ENCODE data around the gene PKHD1. TPM values are rescaled to one million over a fixed set of nuclear protein-coding genes. Genes with fewer than 3 reads are reported as not detected.

Gene PKHD1
- total RNA-seq, 1 donor from 2014 or later = not detected

- intact Hi-C loops (cut with DNase I) = loop anchor here (5.0 to 10.0 kb wide), 2 partner anchors 170 to 1897 kb away; no protein-coding TSS in a partner anchor
- H3K4me3 ChIP-seq = no peak overlapping the region
These were observed 62.9 kb downstream of the PKHD1 start for GRCh38 chr6:52024451-52025068.

DNA sequence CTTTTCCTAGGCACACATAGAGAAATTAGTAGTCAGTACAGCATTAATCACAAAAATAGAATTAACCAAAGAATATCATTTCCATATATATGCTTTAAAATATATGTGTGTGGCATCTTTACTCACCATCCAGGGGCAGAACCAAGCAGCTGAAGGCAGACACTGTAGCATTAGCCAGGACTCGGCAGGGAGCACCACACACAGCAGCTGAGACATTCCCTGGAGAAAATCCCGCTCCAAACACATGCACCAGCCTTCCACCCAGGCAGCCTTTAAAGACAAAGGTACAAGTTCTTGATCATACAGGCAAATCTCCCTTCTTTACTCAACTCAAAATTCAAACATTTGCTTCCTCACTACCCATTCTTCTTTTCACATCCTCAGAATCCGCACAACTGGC, 64.7 kb downstream of the PKHD1 start:
- Histone ChIP-seq H3K9me3 (no peaks in the 10 kb centered on the region), H3K4me3 (no peak overlapping the region), H3K27ac (no peak overlapping the region), H3K27me3 (no peaks in the 10 kb centered on the region), H3K4me1 (no peaks in the 10 kb centered on the region), H3K36me3 (no peaks in the 10 kb centered on the region)
- DNase-seq (ENCODE audit: low spot score in 2 of 2) = no peak
- intact Hi-C loops (cut with DNase I) = loop anchor here (2.0 to 10.0 kb wide), 3 partner anchors 168 to 1895 kb away; no protein-coding TSS in a partner anchor
- TF ChIP-seq, protein P1, sequence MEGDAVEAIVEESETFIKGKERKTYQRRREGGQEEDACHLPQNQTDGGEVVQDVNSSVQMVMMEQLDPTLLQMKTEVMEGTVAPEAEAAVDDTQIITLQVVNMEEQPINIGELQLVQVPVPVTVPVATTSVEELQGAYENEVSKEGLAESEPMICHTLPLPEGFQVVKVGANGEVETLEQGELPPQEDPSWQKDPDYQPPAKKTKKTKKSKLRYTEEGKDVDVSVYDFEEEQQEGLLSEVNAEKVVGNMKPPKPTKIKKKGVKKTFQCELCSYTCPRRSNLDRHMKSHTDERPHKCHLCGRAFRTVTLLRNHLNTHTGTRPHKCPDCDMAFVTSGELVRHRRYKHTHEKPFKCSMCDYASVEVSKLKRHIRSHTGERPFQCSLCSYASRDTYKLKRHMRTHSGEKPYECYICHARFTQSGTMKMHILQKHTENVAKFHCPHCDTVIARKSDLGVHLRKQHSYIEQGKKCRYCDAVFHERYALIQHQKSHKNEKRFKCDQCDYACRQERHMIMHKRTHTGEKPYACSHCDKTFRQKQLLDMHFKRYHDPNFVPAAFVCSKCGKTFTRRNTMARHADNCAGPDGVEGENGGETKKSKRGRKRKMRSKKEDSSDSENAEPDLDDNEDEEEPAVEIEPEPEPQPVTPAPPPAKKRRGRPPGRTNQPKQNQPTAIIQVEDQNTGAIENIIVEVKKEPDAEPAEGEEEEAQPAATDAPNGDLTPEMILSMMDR (IDR thresholded peaks at IDR 0.05) = no peak

More at GRCh38 chr6:52024451-52025068, 62.9 kb downstream of the PKHD1 start:
- no peaks in the 10 kb centered on the region for H3K4me1 ChIP-seq
- no peaks in the 10 kb centered on the region for H3K9me3 ChIP-seq
- H3K36me3 ChIP-seq = no peaks in the 10 kb centered on the region
- no peaks in the 10 kb centered on the region for H3K27me3 ChIP-seq
- no peak overlapping the region for H3K27ac ChIP-seq
- TF ChIP-seq, protein P1 (IDR thresholded peaks at IDR 0.05) = no peak
- DNase-seq (ENCODE audit: low spot score in 2 of 2) = no peak

DNA sequence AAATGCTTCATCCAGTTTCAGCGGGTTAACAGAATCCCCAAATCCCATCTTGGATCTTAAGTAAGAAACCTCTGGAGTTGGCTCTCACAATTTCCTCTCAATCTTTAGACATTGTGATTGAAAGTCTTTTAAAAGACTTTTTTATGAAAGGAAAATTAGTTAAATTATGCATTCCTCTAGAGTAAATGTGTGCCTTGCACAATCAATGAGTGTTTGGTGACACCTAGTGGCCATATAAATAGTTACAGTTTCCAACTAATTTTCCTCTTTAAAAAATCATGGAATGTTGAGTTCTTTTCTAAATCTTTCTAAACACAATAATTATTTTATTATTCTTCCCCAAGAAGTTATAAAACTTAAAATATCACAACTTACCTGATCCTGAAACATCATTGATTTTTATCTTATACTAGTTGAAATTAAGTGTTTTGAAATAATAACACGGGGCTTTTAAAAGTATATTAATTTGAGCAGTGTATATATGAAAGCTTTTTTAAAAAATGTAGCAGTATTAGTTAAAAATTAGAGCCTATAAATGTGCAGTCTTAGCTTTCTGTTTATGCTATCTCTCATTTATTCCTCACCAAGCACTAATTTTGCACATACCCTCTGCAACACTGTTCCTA, 66.4 kb downstream of the PKHD1 start:
- TF ChIP-seq, protein P1 (IDR thresholded peaks at IDR 0.05) = peak; percentile 55 to 77 (median 64)
- Histone ChIP-seq H3K27ac (no peak overlapping the region), H3K36me3 (no peaks in the 10 kb centered on the region), H3K4me1 (no peaks in the 10 kb centered on the region), H3K27me3 (no peaks in the 10 kb centered on the region), H3K9me3 (no peaks in the 10 kb centered on the region), H3K4me3 (no peak overlapping the region)
- no peak for DNase-seq (ENCODE audit: low spot score in 2 of 2)
- intact Hi-C loops (cut with DNase I) = loop anchor here (5.0 to 10.0 kb wide), 2 partner anchors 166 to 1894 kb away; no protein-coding TSS in a partner anchor

- TF ChIP-seq, protein P1 (IDR thresholded peaks at IDR 0.05) = no peak
- DNase-seq (ENCODE audit: low spot score in 2 of 2) = no peak
- no peak overlapping the region for H3K27ac ChIP-seq
- no peaks in the 10 kb centered on the region for H3K36me3 ChIP-seq
- H3K4me1 ChIP-seq = no peaks in the 10 kb centered on the region
- H3K9me3 ChIP-seq = no peaks in the 10 kb centered on the region
- intact Hi-C loops (cut with DNase I) = loop anchor here (5.0 to 10.0 kb wide), 2 partner anchors 165 to 1893 kb away; no protein-coding TSS in a partner anchor
- H3K27me3 ChIP-seq = no peaks in the 10 kb centered on the region
- no peak overlapping the region for H3K4me3 ChIP-seq
These were observed 67.5 kb downstream of the PKHD1 start for GRCh38 chr6:52019881-52020280.

DNA sequence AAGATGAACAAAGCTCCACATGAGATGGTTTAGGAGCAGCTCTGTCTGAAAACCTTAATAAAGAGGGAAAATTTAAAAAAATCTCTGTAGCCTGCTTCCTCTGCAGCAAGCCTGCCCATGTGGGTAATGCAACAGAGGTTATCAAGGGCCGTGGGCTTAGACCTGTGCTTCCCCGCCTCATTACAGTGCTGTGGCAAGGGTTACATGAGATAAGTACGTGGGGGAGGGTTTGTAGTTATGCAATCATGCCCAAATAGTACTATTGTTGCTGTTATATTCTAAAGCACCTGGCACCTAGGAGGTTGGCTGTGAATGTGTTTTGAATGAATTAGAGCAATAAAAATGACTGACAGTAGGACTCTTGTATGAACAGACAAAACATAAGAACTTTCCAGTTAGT, 68.3 kb downstream of the PKHD1 start:
- intact Hi-C loops (cut with DNase I) = no loop called here
- H3K36me3 ChIP-seq = no peaks in the 10 kb centered on the region
- H3K27me3 ChIP-seq = no peaks in the 10 kb centered on the region
- H3K4me3 ChIP-seq = no peak overlapping the region
- no peaks in the 10 kb centered on the region for H3K4me1 ChIP-seq
- no peak for DNase-seq (ENCODE audit: low spot score in 2 of 2)
- no peaks in the 10 kb centered on the region for H3K9me3 ChIP-seq
- TF ChIP-seq, protein P1 (IDR thresholded peaks at IDR 0.05) = no peak
- H3K27ac ChIP-seq = no peak overlapping the region
